Fibroblast of the aortic adventitia (primary cell): Measurements from ENCODE around the gene DLL1. TPM values are rescaled to one million over a fixed set of nuclear protein-coding genes. Genes with fewer than 3 reads are reported as not detected.

ENCODE experiments used
- DNase-seq: peaks from one replicate; pipeline ENCODE4 v3.0.0-alpha.2; 2010; ENCODE audit warnings: low read depth
- H3K4me3 ChIP-seq: 2 replicates; pipeline ENCODE4 v1.5.1; 2011; ENCODE audit warnings: low read depth, mild to moderate bottlenecking, control low read depth, low read length, moderate library complexity
- total RNA-seq: library from RNA; depleted of rRNA; stranded (reverse); fragments of >200 nt; gene quantifications from 2 replicates; pipeline ENCODE4 v1.2.3, GENCODE V29; 2012; ENCODE audit warnings: low replicate concordance
- TF ChIP-seq, protein P1 (sequence below): IDR thresholded peaks from 2 replicates; pipeline ENCODE4 v1.5.1; 2011; ENCODE audit warnings: mild to moderate bottlenecking, low read length, control low read depth, inconsistent platforms; ENCODE audit not compliant: insufficient read depth

The DLL1 gene
- total RNA-seq, 1 donor: 0.09 TPM

DNA sequence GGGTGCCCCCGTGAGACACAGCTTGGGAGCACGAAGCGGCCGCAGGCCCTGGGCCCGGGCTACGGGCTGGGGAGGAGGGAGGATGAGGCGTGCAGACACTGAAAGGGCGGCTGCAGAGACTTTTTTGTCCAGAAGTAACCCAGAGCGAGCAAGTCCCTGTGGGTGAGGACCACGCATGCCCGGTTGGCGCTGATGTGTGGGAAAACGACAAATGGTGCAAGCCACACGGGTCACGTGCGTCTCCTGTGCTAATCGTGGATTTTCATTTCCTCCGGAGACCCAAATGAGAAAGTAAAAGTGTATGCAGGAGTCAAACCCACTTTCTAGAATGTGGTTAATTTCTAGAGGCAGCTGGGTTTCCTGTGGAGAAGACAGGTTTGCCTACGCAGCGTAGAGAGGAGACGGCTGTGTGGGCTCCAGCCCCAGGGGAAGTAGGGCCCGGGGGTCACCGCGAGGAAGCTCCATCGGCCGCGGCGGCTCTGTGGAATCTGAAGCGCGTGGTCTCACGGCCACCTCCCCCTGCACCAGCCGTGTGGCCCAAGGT lies 19.0 kb downstream of the DLL1 start:
- no peak for DNase-seq
- no peak overlapping the region for H3K4me3 ChIP-seq
- TF ChIP-seq, protein P1, sequence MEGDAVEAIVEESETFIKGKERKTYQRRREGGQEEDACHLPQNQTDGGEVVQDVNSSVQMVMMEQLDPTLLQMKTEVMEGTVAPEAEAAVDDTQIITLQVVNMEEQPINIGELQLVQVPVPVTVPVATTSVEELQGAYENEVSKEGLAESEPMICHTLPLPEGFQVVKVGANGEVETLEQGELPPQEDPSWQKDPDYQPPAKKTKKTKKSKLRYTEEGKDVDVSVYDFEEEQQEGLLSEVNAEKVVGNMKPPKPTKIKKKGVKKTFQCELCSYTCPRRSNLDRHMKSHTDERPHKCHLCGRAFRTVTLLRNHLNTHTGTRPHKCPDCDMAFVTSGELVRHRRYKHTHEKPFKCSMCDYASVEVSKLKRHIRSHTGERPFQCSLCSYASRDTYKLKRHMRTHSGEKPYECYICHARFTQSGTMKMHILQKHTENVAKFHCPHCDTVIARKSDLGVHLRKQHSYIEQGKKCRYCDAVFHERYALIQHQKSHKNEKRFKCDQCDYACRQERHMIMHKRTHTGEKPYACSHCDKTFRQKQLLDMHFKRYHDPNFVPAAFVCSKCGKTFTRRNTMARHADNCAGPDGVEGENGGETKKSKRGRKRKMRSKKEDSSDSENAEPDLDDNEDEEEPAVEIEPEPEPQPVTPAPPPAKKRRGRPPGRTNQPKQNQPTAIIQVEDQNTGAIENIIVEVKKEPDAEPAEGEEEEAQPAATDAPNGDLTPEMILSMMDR: no peak

DNA sequence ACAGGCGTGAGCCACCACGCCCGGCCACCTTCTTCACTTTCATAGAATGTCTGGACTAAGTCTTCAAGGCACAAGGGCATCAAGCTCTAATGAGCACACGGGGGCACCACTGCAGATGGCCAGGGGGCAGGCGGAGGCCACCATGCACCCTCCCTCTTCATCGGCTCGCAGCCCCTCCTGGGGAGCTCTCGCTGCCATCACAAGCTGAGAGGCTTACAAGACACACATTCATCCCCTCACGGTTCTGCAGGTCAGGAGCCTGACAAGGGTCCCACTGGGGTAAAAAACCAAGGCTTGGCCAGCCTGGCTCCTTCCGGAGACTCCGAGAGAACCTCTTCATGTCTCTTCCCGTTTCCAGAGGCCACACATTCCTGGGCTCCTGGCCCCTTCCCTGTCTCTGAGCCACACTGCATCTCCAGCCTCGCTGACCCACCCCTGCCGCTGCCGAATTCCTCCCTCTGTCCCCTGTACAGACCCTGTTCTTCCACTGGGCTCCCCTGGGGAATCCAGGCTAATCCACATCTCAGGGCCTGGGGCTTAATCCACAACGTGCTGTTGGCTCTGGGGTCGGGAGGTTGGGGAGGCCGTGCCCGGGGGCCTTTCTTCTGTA lies 19.8 kb downstream of the DLL1 start:
- H3K4me3 ChIP-seq: no peak overlapping the region
- no peak for DNase-seq
- TF ChIP-seq, protein P1: no peak

DNA sequence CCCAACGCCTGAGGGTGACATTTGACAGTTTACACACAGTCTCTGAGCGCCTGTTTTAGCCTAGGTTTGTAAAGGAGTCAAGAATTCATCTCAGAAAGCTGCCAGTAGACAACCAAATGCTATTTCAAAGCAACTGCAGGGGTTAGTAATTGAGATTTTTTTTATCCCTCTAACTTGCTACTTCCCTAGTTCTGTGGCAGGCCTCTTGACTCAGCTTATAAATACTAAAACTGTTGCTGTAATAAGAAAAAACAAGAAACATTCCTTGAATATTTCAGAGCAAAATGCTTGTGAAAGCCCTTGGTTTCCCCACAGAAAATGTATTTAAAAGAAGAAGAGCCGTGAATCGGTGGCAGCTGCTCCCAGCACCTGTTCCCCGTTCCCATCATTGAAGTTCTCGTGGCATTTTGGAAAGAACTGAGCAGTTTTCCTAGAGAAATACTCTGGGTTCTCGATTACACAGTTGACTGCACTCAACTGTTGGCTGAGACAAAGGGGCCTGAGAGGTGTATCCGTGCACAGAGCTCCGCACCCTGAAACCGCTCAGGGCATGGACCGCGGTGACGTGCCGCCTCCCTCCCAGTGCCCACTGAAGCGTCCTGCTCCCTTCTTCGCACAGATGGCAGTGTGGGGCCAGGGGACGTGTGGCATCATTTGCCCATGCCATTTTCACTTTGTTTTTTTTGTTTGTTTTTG lies 20.9 kb downstream of the DLL1 start:
- H3K4me3 ChIP-seq: no peak overlapping the region
- DNase-seq: no peak
- TF ChIP-seq, protein P1: no peak

DNA sequence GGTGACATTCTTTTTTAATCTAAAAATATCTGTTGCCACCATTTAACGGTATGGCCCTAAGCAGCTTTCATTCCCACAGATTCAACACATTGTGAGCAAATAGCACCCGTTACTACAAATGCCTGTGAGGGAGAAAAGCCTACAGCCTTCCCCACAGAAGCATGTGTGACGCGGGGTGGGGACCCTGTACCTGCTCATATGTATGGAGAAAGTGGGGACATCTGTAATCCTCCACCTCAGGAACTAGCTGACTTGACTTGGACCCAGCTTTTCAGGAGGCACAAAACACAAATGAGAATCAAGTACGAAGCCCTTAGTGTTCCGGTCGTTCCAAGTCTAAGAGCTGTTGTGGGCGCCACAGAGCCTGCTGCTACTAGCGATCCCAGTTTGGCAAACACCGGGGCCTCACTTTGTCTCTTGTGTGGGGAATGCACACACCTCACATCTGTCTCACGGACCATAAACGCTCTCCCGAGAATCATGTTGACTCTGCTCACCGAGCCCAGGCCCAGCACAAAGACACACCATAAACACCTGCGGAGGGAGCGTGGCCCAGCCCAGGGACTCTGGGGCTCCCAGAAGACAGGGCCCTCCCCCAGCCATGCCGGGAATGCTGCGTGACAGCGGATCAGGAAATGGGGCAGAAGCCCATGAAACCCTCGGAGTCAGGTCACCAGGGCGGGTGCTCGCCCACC lies 21.6 kb downstream of the DLL1 start:
- H3K4me3 ChIP-seq: no peak overlapping the region
- TF ChIP-seq, protein P1: no peak
- DNase-seq: no peak

DNA sequence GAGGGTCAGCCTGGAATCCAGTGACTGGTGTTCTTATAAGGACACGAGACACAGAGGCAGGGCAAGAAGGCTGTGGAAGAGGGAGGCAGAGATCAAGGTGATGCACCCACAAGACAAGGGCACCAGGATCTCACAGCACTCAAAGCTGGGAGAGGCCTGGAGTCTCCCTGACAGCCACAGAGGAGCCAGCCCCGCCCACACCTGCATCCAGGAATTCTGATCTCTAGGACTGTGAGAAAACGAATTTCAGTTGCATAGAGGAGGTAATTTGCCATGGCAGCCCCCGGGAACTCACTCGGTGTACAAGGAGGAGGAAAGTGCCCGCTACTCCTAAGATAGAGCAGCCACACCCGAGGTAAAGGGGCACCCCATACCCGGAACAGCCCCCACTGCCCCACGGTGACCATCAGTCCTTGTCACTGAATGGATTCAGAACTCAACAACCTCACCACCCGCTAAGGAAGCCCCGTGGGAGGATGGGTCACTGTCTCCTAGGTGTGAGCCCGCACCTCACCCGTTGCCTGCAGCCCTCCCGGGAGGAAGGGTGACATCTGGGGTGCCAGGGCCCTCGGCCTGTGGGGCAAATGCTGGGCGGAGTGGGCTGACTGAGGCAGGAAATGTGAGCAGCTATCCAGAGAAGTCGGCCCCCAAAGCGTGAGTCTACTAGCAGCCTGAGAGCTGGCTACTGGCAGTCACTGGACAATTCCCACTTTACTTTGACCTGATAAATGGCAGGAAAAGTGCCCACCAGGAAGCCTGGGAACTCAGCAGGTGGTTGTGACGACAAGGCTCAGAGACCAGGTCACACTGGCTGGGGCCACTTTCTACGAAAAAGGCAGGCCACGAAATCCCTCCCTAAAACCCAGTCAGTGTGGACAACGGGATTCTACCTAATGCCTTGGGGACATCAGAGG lies 22.4 kb downstream of the DLL1 start:
- H3K4me3 ChIP-seq: no peak overlapping the region
- no peak for DNase-seq
- TF ChIP-seq, protein P1: no peak

DNA sequence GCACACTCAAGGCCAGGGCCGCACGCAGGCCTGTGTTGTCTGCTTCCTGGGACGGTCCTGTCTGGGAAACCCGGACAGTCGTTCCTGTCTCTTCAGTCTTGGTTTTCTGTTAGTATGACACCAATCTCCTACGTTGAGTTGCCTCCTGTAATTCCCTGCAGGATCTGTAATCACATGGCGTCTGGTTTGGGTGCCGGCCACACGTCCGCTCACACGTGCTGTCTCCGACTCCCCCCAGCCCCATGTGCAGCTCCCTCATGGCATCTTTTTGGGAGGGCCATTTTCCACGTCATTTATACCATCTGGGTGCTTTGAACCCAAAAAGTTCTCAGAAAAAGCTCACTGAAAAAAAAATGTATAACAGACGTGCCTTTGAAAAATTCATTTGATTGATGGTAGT lies 23.2 kb downstream of the DLL1 start:
- no peak for DNase-seq
- no peak overlapping the region for H3K4me3 ChIP-seq
- TF ChIP-seq, protein P1: no peak
